T-cell (primary cell): Measurements from ENCODE around the gene CCDC82. TPM values are rescaled to one million over a fixed set of nuclear protein-coding genes. Genes with fewer than 3 reads are reported as not detected.
A peak's percentile ranks its signal among the peaks of the same experiment; 100 is the strongest.

Source experiments
- ATAC-seq, 4 experiments: fragments of 200-7000 bp in 3 of 4; fragments of 150-1000 bp in 1 of 4; cut with Tn5 transposase; replicated peaks in 1 of 4; 1 replicate in 3 of 4; 2 replicates in 1 of 4; pipeline ENCODE4 v1.10.0; 2021; ENCODE audit warnings: moderate library complexity in 3 of 4, mild to moderate bottlenecking in 2 of 4, moderate number of reproducible peaks in 1 of 4
- CTCF ChIA-PET, 2 donors: fragments of 300-600 bp; sonication (Branson Sonifier 250); formaldehyde crosslinking; loops; one replicate each; lab custom pipeline; 2022; ENCODE audit warnings: antibody characterized with exemption in 2 of 2; lab: Charles Lee
- POLR2A ChIA-PET, 2 donors: fragments of 300-600 bp; sonication (Branson Sonifier 250); formaldehyde crosslinking; loops; one replicate each; lab custom pipeline; 2022; ENCODE audit warnings: antibody characterized with exemption in 2 of 2; lab: Charles Lee
- DNase-seq, 35 experiments: peaks; one replicate each; pipeline versions ENCODE4 v3.0.0 to v3.0.0-alpha.2; 2013 to 2023
- H3K27ac ChIP-seq: one replicate; pipeline ENCODE4 v1.5.1; 2013; ENCODE audit warnings: low read length
- H3K27me3 ChIP-seq, 2 experiments: replicated peaks in 1 of 2; 1 replicate in 1 of 2; 2 replicates in 1 of 2; pipeline versions ENCODE4 v1.6.1 to v1.7.0; 2013; ENCODE audit warnings: low read length in 1 of 2, mixed read lengths in 1 of 2; ENCODE audit not compliant: control insufficient read depth in 2 of 2, insufficient read depth in 2 of 2; ENCODE audit errors: extremely low read depth in 1 of 2
- H3K36me3 ChIP-seq, 2 donors: 1 replicate in 1 of 2; 2 replicates in 1 of 2; pipeline versions ENCODE4 v1.6.1 to v1.7.0; 2013; ENCODE audit warnings: low read length in 1 of 2; ENCODE audit not compliant: control insufficient read depth in 2 of 2, insufficient read depth in 1 of 2; ENCODE audit errors: extremely low read depth in 1 of 2
- H3K4me1 ChIP-seq, 2 experiments: 1 replicate in 1 of 2; 2 replicates in 1 of 2; pipeline versions ENCODE4 v1.6.1 to v1.7.0; 2013; ENCODE audit warnings: low read length in 2 of 2, mixed read lengths in 1 of 2; ENCODE audit not compliant: insufficient read depth in 2 of 2, control insufficient read depth in 1 of 2; ENCODE audit errors: extremely low read depth in 1 of 2
- H3K4me3 ChIP-seq, 2 donors: 1 replicate in 1 of 2; 2 replicates in 1 of 2; pipeline versions ENCODE4 v1.5.1 to v1.7.0; 2013; ENCODE audit warnings: mild to moderate bottlenecking in 2 of 2, low read length in 1 of 2, moderate library complexity in 1 of 2; ENCODE audit not compliant: control insufficient read depth in 1 of 2; ENCODE audit errors: extremely low read depth in 1 of 2
- H3K9me3 ChIP-seq: 2 replicates; pipeline ENCODE4 v1.7.0; 2013
- H3K27ac Mint-ChIP-seq, 2 donors: one replicate each; pipeline ENCODE4 v1.8.0; 2020 to 2021; ENCODE audit warnings: mild to moderate bottlenecking in 2 of 2, mixed read lengths in 2 of 2
- H3K27me3 Mint-ChIP-seq, 2 donors: one replicate each; pipeline ENCODE4 v1.8.0; 2021 to 2022; ENCODE audit warnings: mixed read lengths in 2 of 2
- H3K36me3 Mint-ChIP-seq: one replicate; pipeline ENCODE4 v1.8.0; 2021; ENCODE audit warnings: mixed read lengths
- H3K4me1 Mint-ChIP-seq, 3 donors: one replicate each; pipeline ENCODE4 v1.8.0; 2020 to 2022; ENCODE audit warnings: mixed read lengths in 3 of 3, mild to moderate bottlenecking in 1 of 3
- H3K4me3 Mint-ChIP-seq, 3 donors: one replicate each; pipeline ENCODE4 v1.8.0; 2020 to 2022; ENCODE audit warnings: mild to moderate bottlenecking in 3 of 3, mixed read lengths in 3 of 3, moderate library complexity in 3 of 3
- H3K9me3 Mint-ChIP-seq, 3 donors: one replicate each; pipeline ENCODE4 v1.8.0; 2020 to 2022; ENCODE audit warnings: mixed read lengths in 3 of 3
- WGBS: methylation state at CpG from one replicate; pipeline ENCODE4 v1.1.5; 2013; ENCODE audit warnings: missing lambda C conversion rate; ENCODE audit not compliant: insufficient coverage; 5-methylcytosine and 5-hydroxymethylcytosine counted together
- total RNA-seq, 35 experiments: library from RNA in 6 of 35; stranded (reverse) in 6 of 35; fragments of 120-200 nt in 1 of 35; gene quantifications; one replicate each; pipeline versions ENCODE4 v1.2.1 to v1.2.4 and lab custom pipeline; 2013 to 2026

Gene CCDC82
- total RNA-seq, 5 donors from 2014 or later (not counting 1 experiment from before 2014, with no cell fraction given), result 28.9 to 37.1 (median 33.5) TPM

DNA sequence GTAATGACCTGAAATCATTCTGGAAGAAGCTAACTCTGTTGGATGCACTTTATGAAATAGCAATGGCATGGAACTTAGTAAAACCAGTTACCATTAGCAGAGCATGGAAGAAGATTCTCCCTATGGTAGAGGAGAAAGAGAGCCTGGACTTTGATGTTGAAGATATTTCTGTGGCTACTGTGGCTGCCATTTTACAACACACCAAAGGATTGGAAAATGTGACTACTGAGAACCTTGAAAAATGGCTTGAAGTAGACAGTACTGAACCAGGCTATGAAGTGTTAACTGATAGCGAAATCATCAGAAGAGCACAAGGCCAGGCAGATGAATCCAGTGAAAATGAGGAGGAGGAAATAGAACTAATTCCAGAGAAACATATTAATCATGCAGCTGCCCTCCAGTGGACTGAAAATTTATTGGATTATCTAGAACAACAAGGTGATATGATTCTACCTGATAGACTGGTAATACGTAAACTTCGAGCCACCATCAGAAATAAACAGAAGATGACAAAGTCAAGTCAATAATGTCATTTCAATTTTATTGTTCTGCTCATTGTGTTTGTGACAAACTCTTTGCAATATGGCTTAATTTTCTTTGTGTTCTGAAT is 2.1 kb upstream of the CCDC82 start:
- Histone ChIP-seq H3K36me3 (no peaks in the 10 kb centered on the region), H3K4me3 (no peak overlapping the region), H3K9me3 (peaks cover 2% of the 10 kb centered on the region), H3K27ac (no peak overlapping the region), H3K27me3 (no peaks in the 10 kb centered on the region), H3K4me1 (peaks cover 7 to 15% of the 10 kb centered on the region in 2 experiments)
- H3K4me3 Mint-ChIP-seq, result peak overlapping the region in 2 of 3 donors; percentile 55 to 93
- peaks cover 35 to 42% (median 41%) of the 10 kb centered on the region in 3 donors for H3K4me1 Mint-ChIP-seq
- peaks cover 10% of the 10 kb centered on the region for H3K36me3 Mint-ChIP-seq
- ATAC-seq, result no peak
- H3K27ac Mint-ChIP-seq, result peak overlapping the region in 1 of 2 donors; percentile 11
- peaks cover 0 to 5% (median 4%) of the 10 kb centered on the region in 3 donors for H3K9me3 Mint-ChIP-seq
- DNase-seq, result no peak
- no peaks in the 10 kb centered on the region for H3K27me3 Mint-ChIP-seq
- POLR2A ChIA-PET, result no interaction called here
- CTCF ChIA-PET, result interaction anchor here in 1 of 2 donors (1.0 kb wide), 1 partner anchor 49 kb away, joined by 4 read pairs; the partner anchor contains the start of gene MAML2
- WGBS, result no CpG with 5 or more reads among the region's 3 CpGs

DNA sequence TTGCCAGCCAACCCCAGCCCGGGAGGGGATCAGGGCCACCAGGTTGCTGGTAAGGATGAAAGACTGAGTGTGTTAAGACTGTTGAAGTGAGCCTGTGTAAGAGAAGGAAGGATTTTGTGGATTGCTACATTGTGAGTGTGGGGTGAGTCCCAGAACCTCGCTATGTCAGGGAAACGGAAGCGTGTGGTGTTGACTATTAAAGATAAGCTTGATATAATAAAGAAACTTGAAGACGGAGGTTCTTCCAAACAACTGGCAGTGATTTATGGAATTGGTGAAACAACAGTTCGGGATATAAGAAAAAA is 728 bp upstream of the CCDC82 start:
- peaks cover 37 to 51% (median 48%) of the 10 kb centered on the region in 3 donors for H3K4me1 Mint-ChIP-seq
- WGBS, result 37% methylated on average over 5 of the region's 6 CpGs

DNA sequence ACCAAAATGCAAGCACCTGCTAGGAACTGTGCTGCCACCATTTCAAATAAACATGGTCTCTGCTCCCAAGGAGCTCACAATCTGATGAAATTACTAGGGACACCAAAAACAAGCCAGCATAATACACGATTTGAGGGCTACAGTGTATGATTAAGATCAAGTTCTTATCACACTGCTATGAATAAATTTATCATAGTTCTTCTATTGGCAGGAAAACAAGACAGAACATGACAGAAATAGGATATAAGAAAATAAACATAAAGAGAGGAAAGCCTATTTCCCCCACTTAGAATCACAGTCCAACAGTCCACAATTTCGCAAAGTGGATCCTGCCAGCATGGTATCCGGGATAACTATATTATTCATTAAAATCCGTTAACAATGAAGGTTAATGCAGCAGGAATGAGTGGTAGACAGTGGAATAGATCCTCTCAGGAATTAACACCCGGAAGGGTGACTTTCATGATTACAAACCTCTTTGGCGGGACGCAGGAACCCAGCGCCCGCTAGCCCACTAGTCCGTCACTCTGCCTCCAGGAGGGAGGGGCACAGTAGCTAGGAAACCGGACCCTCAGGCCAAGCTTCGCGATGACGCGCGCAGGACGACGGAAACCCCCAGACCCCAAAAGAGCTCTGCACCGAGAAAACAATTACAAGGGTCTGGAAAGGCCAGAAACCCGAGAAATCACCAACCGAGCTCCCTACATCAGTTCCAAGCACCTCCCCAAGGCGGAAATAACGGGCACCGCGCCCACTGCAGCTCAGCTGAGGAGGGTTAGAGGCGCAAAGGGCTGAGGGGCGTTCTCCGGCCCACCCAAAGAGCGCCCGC is 607 bp downstream of the CCDC82 start:
- Histone ChIP-seq H3K36me3 (peaks cover 0 to 4% of the 10 kb centered on the region in 2 donors), H3K27me3 (no peaks in the 10 kb centered on the region), H3K4me1 (peaks cover 13 to 15% of the 10 kb centered on the region in 2 experiments), H3K27ac (peak overlapping the region; percentile 59), H3K4me3 (peak overlapping the region; percentile 68 to 88), H3K9me3 (peaks cover 2% of the 10 kb centered on the region)
- ATAC-seq, result peak; percentile 65 to 69 (median 66)
- CTCF ChIA-PET, result interaction anchor here (0.5 to 4.7 kb wide), 21 partner anchors 12 to 1321 kb away, joined by 3 to 66 read pairs (median 4); partner anchors contain the start of genes MAML2 (in 2 of the 2), CEP57 (in 1 of the 2) and FAM76B (in 1 of the 2)
- DNase-seq, result peak in 3 of 35 experiments; percentile 66 to 69 (median 66)
- Mint-ChIP-seq H3K36me3 (peaks cover 23% of the 10 kb centered on the region), H3K27ac (peak overlapping the region; percentile 88 to 91), H3K27me3 (no peaks in the 10 kb centered on the region), H3K9me3 (peaks cover 0 to 5% (median 4%) of the 10 kb centered on the region in 3 donors), H3K4me1 (peaks cover 49 to 62% (median 58%) of the 10 kb centered on the region in 3 donors), H3K4me3 (peak overlapping the region; percentile 91 to 94 (median 93))
- WGBS, result 1% methylated on average over 17 of the region's 30 CpGs
- POLR2A ChIA-PET, result interaction anchor here (0.6 to 2.5 kb wide), 9 partner anchors 11 to 599 kb away, joined by 3 to 38 read pairs (median 3); partner anchors contain the start of genes CEP57 (in 1 of the 2), FAM76B (in 1 of the 2) and MAML2 (in 1 of the 2)

More for the DNA sequence above, 728 bp upstream of the CCDC82 start:
- peak overlapping the region; percentile 88 to 91 for H3K27ac Mint-ChIP-seq
- peaks cover 14% of the 10 kb centered on the region for H3K36me3 Mint-ChIP-seq
- ATAC-seq, result no peak
- peak overlapping the region; percentile 91 to 94 (median 93) for H3K4me3 Mint-ChIP-seq
- no peak for DNase-seq
- H3K9me3 Mint-ChIP-seq, result peaks cover 0 to 5% (median 4%) of the 10 kb centered on the region in 3 donors
- peak overlapping the region; percentile 68 for H3K27ac ChIP-seq
- H3K27me3 Mint-ChIP-seq, result no peaks in the 10 kb centered on the region
- H3K4me3 ChIP-seq, result peak overlapping the region; percentile 68 to 88
- POLR2A ChIA-PET, result interaction anchor here in 1 of 2 donors (0.6 to 2.5 kb wide), 4 partner anchors 48 to 601 kb away, joined by 3 to 38 read pairs (median 14); partner anchors contain the start of genes CEP57, FAM76B and MAML2
- peaks cover 7 to 15% of the 10 kb centered on the region in 2 experiments for H3K4me1 ChIP-seq
- CTCF ChIA-PET, result interaction anchor here (0.6 to 4.7 kb wide), 10 partner anchors 47 to 1323 kb away, joined by 3 to 66 read pairs (median 6); partner anchors contain the start of genes MAML2 (in 2 of the 2), CEP57 (in 1 of the 2) and FAM76B (in 1 of the 2)
- peaks cover 2% of the 10 kb centered on the region for H3K9me3 ChIP-seq
- H3K27me3 ChIP-seq, result no peaks in the 10 kb centered on the region
- no peaks in the 10 kb centered on the region for H3K36me3 ChIP-seq

DNA sequence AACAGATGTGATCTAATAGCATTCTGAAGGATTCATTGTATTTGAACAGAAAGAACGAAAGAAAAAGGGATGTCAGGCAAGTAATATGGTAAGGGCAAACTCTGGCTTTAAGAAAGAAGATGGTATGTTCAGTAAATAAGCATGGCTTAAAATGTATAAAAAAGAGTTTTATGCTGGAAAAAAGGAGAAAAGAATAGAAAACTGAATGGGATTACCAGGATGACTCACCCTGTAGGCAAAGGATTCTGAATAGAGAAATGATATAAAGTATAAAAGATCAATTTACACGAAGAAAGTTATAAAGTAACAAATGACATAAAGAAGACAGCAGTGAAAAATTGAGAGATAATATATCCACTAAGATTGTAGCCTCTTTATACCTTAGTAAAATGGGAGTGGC is 4.5 kb downstream of the CCDC82 start:
- Histone ChIP-seq H3K4me3 (no peak overlapping the region), H3K27ac (no peak overlapping the region), H3K9me3 (no peaks in the 10 kb centered on the region), H3K36me3 (peaks cover 0 to 16% of the 10 kb centered on the region in 2 donors), H3K27me3 (no peaks in the 10 kb centered on the region), H3K4me1 (peaks cover 7 to 8% of the 10 kb centered on the region in 2 experiments)
- H3K4me1 Mint-ChIP-seq, result peaks cover 42 to 51% (median 47%) of the 10 kb centered on the region in 3 donors
- ATAC-seq (no peak), DNase-seq (no peak)
- peak overlapping the region; percentile 17 to 55 for H3K27ac Mint-ChIP-seq
- POLR2A ChIA-PET, result no interaction called here
- CTCF ChIA-PET, result interaction anchor here in 1 of 2 donors (1.2 kb wide), 1 partner anchor 9 kb away, joined by 4 read pairs; no protein-coding TSS in a partner anchor
- H3K36me3 Mint-ChIP-seq, result peaks cover 34% of the 10 kb centered on the region
- 89% methylated on average over 1 of the region's 2 CpGs for WGBS
- no peaks in the 10 kb centered on the region for H3K9me3 Mint-ChIP-seq
- no peaks in the 10 kb centered on the region for H3K27me3 Mint-ChIP-seq
- H3K4me3 Mint-ChIP-seq, result no peak overlapping the region

DNA sequence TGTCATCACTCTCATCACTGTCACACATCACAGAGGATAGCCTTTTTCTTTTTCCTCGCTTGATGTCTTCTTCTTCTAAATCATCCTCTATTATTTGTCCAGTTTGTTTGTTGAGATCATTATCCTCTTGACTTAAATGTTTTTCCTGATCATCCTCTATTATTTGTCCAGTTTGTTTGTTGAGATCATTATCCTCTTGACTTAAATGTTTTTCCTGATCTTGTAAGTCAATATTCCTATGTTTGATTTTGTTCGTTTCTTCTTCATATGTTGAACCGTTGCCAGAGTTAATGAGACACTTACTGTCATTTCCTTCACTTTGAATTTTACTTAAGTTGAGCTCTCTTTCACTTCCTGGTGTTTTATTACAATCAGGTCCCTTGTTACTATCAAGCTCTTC is 5.6 kb downstream of the CCDC82 start:
- peaks cover 40 to 49% (median 46%) of the 10 kb centered on the region in 3 donors for H3K4me1 Mint-ChIP-seq
- peaks cover 43% of the 10 kb centered on the region for H3K36me3 Mint-ChIP-seq
- no peaks in the 10 kb centered on the region for H3K27me3 ChIP-seq
- POLR2A ChIA-PET, result interaction anchor here in 1 of 2 donors (0.6 kb wide), 1 partner anchor 13 kb away, joined by 3 read pairs; no protein-coding TSS in a partner anchor
- CTCF ChIA-PET, result interaction anchor here (0.5 to 1.2 kb wide), 7 partner anchors 10 to 625 kb away, joined by 3 to 7 read pairs (median 6); partner anchors contain the start of gene MAML2 (in 1 of the 2)
- no peak overlapping the region for H3K27ac ChIP-seq
- H3K9me3 Mint-ChIP-seq, result no peaks in the 10 kb centered on the region
- H3K4me3 Mint-ChIP-seq, result peak overlapping the region; percentile 14 to 49 (median 45)
- no peak for DNase-seq
- 35% methylated on average over 2 of the region's 3 CpGs for WGBS
- ATAC-seq, result peak in 1 of 4 experiments; percentile 36
- no peaks in the 10 kb centered on the region for H3K9me3 ChIP-seq
- H3K4me3 ChIP-seq, result no peak overlapping the region
- H3K27me3 Mint-ChIP-seq, result no peaks in the 10 kb centered on the region
- peaks cover 5 to 8% of the 10 kb centered on the region in 2 experiments for H3K4me1 ChIP-seq
- peaks cover 0 to 19% of the 10 kb centered on the region in 2 donors for H3K36me3 ChIP-seq
- peak overlapping the region; percentile 73 to 85 for H3K27ac Mint-ChIP-seq
